Smooth muscle cell (in vitro differentiated cells): ENCODE measurements around the gene WFS1. TPM values are rescaled to one million over a fixed set of nuclear protein-coding genes. Genes with fewer than 3 reads are reported as not detected.

Experiments used
- DNase-seq: peaks from one replicate; lab custom pipeline; 2025; ENCODE audit not compliant: unreplicated experiment; lab: John Stamatoyannopoulos, UW
- H2AFZ ChIP-seq: fragments of 200-600 bp; sonication (generic); 2 replicates; pipeline ENCODE4 v1.6.0; 2016; ENCODE audit warnings: antibody characterized with exemption, low read depth, mild to moderate bottlenecking
- H3F3A ChIP-seq: fragments of 200-600 bp; sonication (generic); 2 replicates; pipeline ENCODE4 v1.6.0; 2017; ENCODE audit warnings: antibody characterized with exemption, low read depth
- H3K27ac ChIP-seq: fragments of 200-600 bp; sonication (generic); 2 replicates; pipeline ENCODE4 v1.5.1; 2016; ENCODE audit warnings: low read depth, mild to moderate bottlenecking
- H3K27me3 ChIP-seq: fragments of 200-600 bp; sonication (generic); 2 replicates; pipeline ENCODE4 v1.6.1; 2016; ENCODE audit warnings: low read depth, mild to moderate bottlenecking
- H3K36me3 ChIP-seq: fragments of 200-600 bp; sonication (generic); 2 replicates; pipeline ENCODE4 v1.5.1; 2016; ENCODE audit warnings: low read depth
- H3K4me1 ChIP-seq: fragments of 200-600 bp; sonication (generic); 2 replicates; pipeline ENCODE4 v1.5.1; 2016; ENCODE audit warnings: low read depth
- H3K4me2 ChIP-seq: fragments of 200-600 bp; sonication (generic); 2 replicates; pipeline ENCODE4 v1.6.0; 2016; ENCODE audit warnings: mild to moderate bottlenecking
- H3K4me3 ChIP-seq: fragments of 200-600 bp; sonication (generic); 2 replicates; pipeline ENCODE4 v1.5.1; 2016; ENCODE audit warnings: mild to moderate bottlenecking
- H3K79me2 ChIP-seq: fragments of 200-600 bp; sonication (generic); 2 replicates; pipeline ENCODE4 v1.6.0; 2016; ENCODE audit warnings: low read depth, mild to moderate bottlenecking
- H3K9ac ChIP-seq: fragments of 200-600 bp; sonication (generic); 2 replicates; pipeline ENCODE4 v1.6.0; 2016; ENCODE audit warnings: low read depth
- H3K9me3 ChIP-seq: fragments of 200-600 bp; sonication (generic); replicated peaks from 2 replicates; pipeline ENCODE4 v1.5.1; 2016; ENCODE audit warnings: low read depth
- H4K20me1 ChIP-seq: fragments of 200-600 bp; sonication (generic); 2 replicates; pipeline ENCODE4 v1.6.0; 2016; ENCODE audit warnings: low read depth
- CTCF ChIP-seq: fragments of 200-600 bp; sonication (generic); IDR thresholded peaks from 2 replicates; pipeline ENCODE4 v1.5.1; 2017; ENCODE audit warnings: borderline replicate concordance, mild to moderate bottlenecking, antibody characterized with exemption; ENCODE audit not compliant: insufficient read depth, poor library complexity, severe bottlenecking
- WGBS: methylation state at CpG from one replicate; pipeline ENCODE4 v1.1.7; 2016; ENCODE audit warnings: low lambda C conversion rate; 5-methylcytosine and 5-hydroxymethylcytosine counted together
- polyA plus RNA-seq: library from polyadenylated mRNA; unstranded; fragments of >200 nt; fragmentation: Nextera tagmentation; extraction: Ambion mirVana; gene quantifications from 2 replicates; pipeline ENCODE4 v1.2.1, GENCODE V29; 2016
- total RNA-seq: library from RNA; depleted of rRNA; stranded (reverse); fragments of >200 nt; gene quantifications from 2 replicates; pipeline ENCODE4 v1.2.3, GENCODE V29; 2014

The WFS1 gene
- total and polyA plus RNA-seq, 2 experiments from 2014 or later = 28.6 to 30.2 TPM

DNA sequence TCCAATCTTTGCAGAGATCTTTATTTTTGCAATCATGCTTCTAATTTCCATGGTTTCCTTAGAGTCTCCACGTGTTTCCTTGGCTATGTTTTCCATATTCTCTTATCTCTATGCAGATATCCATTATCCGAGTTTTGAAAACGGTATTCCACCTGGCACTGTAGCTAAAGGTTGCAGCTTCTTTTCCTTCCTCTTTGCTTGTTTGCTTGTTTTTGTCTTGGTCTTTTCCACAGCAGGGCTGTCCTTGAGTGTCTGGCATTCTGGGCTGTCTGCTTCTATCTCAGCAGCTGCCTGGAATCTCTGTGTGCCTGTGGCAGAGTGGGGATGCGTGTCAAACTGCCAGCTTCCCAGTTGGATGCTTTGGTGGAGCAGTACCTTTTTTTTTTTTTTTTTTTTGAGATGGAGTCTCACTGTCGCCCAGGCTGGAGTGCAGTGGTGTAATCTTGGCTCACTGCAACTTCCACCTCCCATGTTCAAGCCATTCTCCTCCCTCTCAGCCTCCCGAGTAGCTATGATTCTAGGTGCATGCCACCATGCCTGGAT lies 46.9 kb downstream of the WFS1 start:
- Histone ChIP-seq H3F3A (no peaks in the 10 kb centered on the region), H3K9me3 (no peaks in the 10 kb centered on the region), H3K27me3 (no peaks in the 10 kb centered on the region), H2AFZ (no peak overlapping the region), H3K4me3 (no peak overlapping the region), H3K36me3 (no peaks in the 10 kb centered on the region), H3K27ac (no peak overlapping the region), H3K79me2 (no peaks in the 10 kb centered on the region), H3K9ac (no peak overlapping the region), H4K20me1 (no peaks in the 10 kb centered on the region), H3K4me1 (no peaks in the 10 kb centered on the region), H3K4me2 (no peak overlapping the region)
- no peak for TF ChIP-seq CTCF
- WGBS = 87% methylated on average over 6 of the region's 6 CpGs
- DNase-seq = no peak

- H3K36me3 ChIP-seq = no peaks in the 10 kb centered on the region
- 85% methylated on average over 11 of the region's 12 CpGs for WGBS
- H3K4me3 ChIP-seq = no peak overlapping the region
- H3K9ac ChIP-seq = no peak overlapping the region
- no peaks in the 10 kb centered on the region for H3K9me3 ChIP-seq
- no peaks in the 10 kb centered on the region for H4K20me1 ChIP-seq
- H3F3A ChIP-seq = no peaks in the 10 kb centered on the region
- no peak overlapping the region for H2AFZ ChIP-seq
- H3K4me1 ChIP-seq = no peaks in the 10 kb centered on the region
- no peaks in the 10 kb centered on the region for H3K27me3 ChIP-seq
- H3K27ac ChIP-seq = no peak overlapping the region
- H3K79me2 ChIP-seq = no peaks in the 10 kb centered on the region
- no peak for TF ChIP-seq CTCF
- no peak overlapping the region for H3K4me2 ChIP-seq
- DNase-seq = no peak
Measured at GRCh38 chr4:6318206-6318605, 48.6 kb downstream of the WFS1 start.

- no peaks in the 10 kb centered on the region for H4K20me1 ChIP-seq
- H3K79me2 ChIP-seq = no peaks in the 10 kb centered on the region
- TF ChIP-seq CTCF = no peak
- H3K9ac ChIP-seq = no peak overlapping the region
- H3K9me3 ChIP-seq = no peaks in the 10 kb centered on the region
- H2AFZ ChIP-seq = no peak overlapping the region
- WGBS = 85% methylated on average over 12 of the region's 12 CpGs
- no peaks in the 10 kb centered on the region for H3F3A ChIP-seq
- H3K4me2 ChIP-seq = no peak overlapping the region
- DNase-seq = no peak
- H3K4me1 ChIP-seq = no peaks in the 10 kb centered on the region
- no peaks in the 10 kb centered on the region for H3K27me3 ChIP-seq
- H3K27ac ChIP-seq = no peak overlapping the region
- no peak overlapping the region for H3K4me3 ChIP-seq
- no peaks in the 10 kb centered on the region for H3K36me3 ChIP-seq
Measured at GRCh38 chr4:6319530-6320150, 50.0 kb downstream of the WFS1 start.

DNA sequence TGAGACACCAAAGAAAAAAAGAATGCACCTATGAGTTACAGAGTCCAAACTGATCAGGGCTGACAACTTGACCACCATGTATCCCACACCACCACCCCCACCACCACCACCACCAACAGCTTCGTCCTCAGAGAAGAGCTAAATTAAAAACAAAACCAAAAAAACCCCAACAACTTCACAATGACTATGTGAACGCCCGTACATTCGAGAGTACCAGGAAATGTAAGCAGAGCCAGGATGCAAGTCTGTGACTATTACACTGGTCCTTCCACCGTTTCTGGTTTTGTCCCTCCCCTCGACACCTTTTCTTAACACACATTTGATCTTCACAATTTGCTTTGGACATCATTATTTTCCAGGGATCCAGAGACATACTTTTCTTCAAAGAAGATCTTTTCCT lies 51.0 kb downstream of the WFS1 start:
- H3K27me3 ChIP-seq = no peaks in the 10 kb centered on the region
- H3K27ac ChIP-seq = no peak overlapping the region
- H4K20me1 ChIP-seq = no peaks in the 10 kb centered on the region
- H2AFZ ChIP-seq = no peak overlapping the region
- H3K9me3 ChIP-seq = no peaks in the 10 kb centered on the region
- no peaks in the 10 kb centered on the region for H3K36me3 ChIP-seq
- H3K4me3 ChIP-seq = no peak overlapping the region
- H3K79me2 ChIP-seq = no peaks in the 10 kb centered on the region
- WGBS = 95% methylated on average over 6 of the region's 6 CpGs
- TF ChIP-seq CTCF = no peak
- no peaks in the 10 kb centered on the region for H3F3A ChIP-seq
- no peak overlapping the region for H3K4me2 ChIP-seq
- no peak overlapping the region for H3K9ac ChIP-seq
- DNase-seq = no peak
- H3K4me1 ChIP-seq = no peaks in the 10 kb centered on the region
